C4-2B (cell line): ENCODE measurements around the gene ZFP36L1.

ENCODE experiments used
- ZFX ChIP-seq: fragments of 450-650 bp; IDR thresholded peaks from 2 replicates; pipeline ENCODE4 v1.6.1; 2017
- TF ChIP-seq, protein P1 (sequence below): fragments of 450-650 bp; conservative IDR thresholded peaks from 2 replicates; pipeline ENCODE4 v1.5.1; 2017; ENCODE audit warnings: mild to moderate bottlenecking

DNA sequence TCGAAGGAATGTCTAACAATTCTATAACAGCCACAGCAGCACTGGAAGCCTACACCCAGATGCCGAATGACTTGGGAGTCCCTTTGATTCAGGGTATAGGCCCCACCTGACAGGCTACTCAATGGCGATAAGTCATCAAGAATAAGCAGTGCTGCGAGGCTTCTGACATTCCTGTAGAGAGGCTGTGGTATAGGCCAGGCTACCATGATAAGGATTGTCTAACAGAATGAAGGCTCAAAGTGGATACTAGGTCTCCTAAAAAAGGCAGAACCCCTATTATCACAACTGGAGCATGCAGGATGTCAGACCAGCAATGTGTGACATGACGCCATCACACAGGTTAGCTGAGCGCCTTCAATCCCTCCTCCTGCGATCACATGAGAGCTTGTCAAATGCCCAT is 53.2 kb downstream of the ZFP36L1 start:
- TF ChIP-seq, protein P1, sequence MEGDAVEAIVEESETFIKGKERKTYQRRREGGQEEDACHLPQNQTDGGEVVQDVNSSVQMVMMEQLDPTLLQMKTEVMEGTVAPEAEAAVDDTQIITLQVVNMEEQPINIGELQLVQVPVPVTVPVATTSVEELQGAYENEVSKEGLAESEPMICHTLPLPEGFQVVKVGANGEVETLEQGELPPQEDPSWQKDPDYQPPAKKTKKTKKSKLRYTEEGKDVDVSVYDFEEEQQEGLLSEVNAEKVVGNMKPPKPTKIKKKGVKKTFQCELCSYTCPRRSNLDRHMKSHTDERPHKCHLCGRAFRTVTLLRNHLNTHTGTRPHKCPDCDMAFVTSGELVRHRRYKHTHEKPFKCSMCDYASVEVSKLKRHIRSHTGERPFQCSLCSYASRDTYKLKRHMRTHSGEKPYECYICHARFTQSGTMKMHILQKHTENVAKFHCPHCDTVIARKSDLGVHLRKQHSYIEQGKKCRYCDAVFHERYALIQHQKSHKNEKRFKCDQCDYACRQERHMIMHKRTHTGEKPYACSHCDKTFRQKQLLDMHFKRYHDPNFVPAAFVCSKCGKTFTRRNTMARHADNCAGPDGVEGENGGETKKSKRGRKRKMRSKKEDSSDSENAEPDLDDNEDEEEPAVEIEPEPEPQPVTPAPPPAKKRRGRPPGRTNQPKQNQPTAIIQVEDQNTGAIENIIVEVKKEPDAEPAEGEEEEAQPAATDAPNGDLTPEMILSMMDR: no peak
- no peak for TF ChIP-seq ZFX
